ENCODE data around the gene CASP2.
"Not testable (repeated sequence)": the region's sequence is repeated elsewhere in the genome, so short reads cannot be mapped to it uniquely, and the experiment has no call there.

CASP2 gene

GRCh38 chr7:143285806-143286521 lies 2.2 kb upstream of the CASP2 start:
- TF ChIP-seq, protein P1, sequence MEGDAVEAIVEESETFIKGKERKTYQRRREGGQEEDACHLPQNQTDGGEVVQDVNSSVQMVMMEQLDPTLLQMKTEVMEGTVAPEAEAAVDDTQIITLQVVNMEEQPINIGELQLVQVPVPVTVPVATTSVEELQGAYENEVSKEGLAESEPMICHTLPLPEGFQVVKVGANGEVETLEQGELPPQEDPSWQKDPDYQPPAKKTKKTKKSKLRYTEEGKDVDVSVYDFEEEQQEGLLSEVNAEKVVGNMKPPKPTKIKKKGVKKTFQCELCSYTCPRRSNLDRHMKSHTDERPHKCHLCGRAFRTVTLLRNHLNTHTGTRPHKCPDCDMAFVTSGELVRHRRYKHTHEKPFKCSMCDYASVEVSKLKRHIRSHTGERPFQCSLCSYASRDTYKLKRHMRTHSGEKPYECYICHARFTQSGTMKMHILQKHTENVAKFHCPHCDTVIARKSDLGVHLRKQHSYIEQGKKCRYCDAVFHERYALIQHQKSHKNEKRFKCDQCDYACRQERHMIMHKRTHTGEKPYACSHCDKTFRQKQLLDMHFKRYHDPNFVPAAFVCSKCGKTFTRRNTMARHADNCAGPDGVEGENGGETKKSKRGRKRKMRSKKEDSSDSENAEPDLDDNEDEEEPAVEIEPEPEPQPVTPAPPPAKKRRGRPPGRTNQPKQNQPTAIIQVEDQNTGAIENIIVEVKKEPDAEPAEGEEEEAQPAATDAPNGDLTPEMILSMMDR (IDR thresholded peaks at IDR 0.05; ENCODE audit: low read depth, low read length), result no peak
- DNase-seq (ENCODE audit: extremely low read depth, low read depth), result no peak

DNA sequence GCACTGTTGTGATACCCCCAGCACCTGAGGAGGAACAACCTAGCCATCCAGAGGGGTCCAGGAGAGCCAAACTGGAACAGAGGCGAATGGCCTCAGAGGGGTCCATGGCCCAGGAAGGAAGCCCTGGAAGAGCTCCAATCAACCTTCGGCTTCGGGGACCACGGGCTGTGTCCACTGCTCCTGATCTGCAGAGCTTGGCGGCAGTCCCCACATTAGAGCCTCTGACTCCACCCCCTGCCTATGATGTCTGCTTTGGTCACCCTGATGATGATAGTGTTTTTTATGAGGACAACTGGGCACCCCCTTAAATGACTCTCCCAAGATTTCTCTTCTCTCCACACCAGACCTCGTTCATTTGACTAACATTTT lies 1.6 kb upstream of the CASP2 start:
- TF ChIP-seq, protein P1 (IDR thresholded peaks at IDR 0.05; ENCODE audit: low read depth, low read length), result no peak
- no peak for DNase-seq (ENCODE audit: extremely low read depth, low read depth)

GRCh38 chr7:143287339-143287934 lies 714 bp upstream of the CASP2 start:
- TF ChIP-seq, protein P1 (IDR thresholded peaks at IDR 0.05; ENCODE audit: low read depth, low read length), result no peak

DNA sequence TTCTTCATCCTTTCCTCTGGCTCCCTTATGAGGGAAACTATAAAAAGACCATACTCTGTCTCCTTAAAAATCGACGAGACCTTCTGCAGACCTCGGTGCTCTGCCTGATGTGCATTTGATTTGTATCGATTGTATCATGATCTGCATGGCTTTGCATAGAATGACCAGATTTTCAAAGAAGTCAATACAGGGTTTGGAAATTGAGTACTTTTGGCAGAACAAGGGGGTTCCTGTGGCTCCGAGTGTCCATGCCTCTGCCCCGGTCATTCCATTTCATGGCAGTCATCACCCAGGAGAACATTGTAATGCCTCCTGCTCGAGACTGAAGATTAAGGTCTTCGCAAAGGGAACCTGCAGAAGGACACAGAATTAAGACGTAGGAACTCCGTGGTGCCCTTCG lies 685 bp downstream of the CASP2 start:
- no peak for DNase-seq (ENCODE audit: extremely low read depth, low read depth)

More at GRCh38 chr7:143287339-143287934, 714 bp upstream of the CASP2 start:
- DNase-seq (ENCODE audit: extremely low read depth, low read depth), result no peak

GRCh38 chr7:143289421-143289820 lies 1.3 kb downstream of the CASP2 start:
- TF ChIP-seq, protein P1 (IDR thresholded peaks at IDR 0.05; ENCODE audit: low read depth, low read length), result no peak
- no peak for DNase-seq (ENCODE audit: extremely low read depth, low read depth)

More for the DNA sequence above, 685 bp downstream of the CASP2 start:
- TF ChIP-seq, protein P1 (IDR thresholded peaks at IDR 0.05; ENCODE audit: low read depth, low read length), result no peak

DNA sequence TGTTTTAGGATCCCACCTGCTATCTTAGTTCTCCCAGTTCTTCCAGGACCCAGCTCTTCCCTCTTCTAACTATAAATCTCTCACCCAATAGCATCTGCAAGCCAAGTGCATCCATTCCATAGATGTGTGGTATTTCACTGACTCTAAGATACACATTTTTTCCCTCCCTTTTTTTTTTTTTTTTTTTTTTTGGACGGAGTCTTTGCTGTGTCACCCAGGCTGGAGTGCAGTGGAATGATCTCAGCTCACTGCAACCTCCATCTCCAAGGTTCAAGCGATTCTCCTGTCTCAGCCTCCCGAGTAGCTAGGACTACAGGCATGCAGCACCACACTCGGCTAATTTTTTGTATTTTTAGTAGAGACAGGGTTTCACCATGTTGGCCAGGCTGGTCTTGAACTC lies 1.7 kb downstream of the CASP2 start:
- DNase-seq (ENCODE audit: extremely low read depth, low read depth), result not testable (repeated sequence)

- TF ChIP-seq, protein P1 (IDR thresholded peaks at IDR 0.05; ENCODE audit: low read depth, low read length), result no peak
- DNase-seq (ENCODE audit: extremely low read depth, low read depth), result no peak
Observed at GRCh38 chr7:143290293-143290692, 2.1 kb downstream of the CASP2 start.

GRCh38 chr7:143292876-143293275 lies 4.7 kb downstream of the CASP2 start:
- DNase-seq (ENCODE audit: extremely low read depth, low read depth), result no peak
- TF ChIP-seq, protein P1 (IDR thresholded peaks at IDR 0.05; ENCODE audit: low read depth, low read length), result no peak
